Keratinocyte (primary cell): Measurements from ENCODE around the gene TMEM247.

Source experiments
- EZH2 ChIP-seq: IDR thresholded peaks from one replicate; pipeline ENCODE4 v1.6.1; 2012; ENCODE audit warnings: inconsistent platforms, mild to moderate bottlenecking, low read length, moderate library complexity
- TF ChIP-seq, protein P1 (sequence below), 3 experiments: IDR thresholded peaks in 1 of 3; conservative IDR thresholded peaks in 1 of 3; optimal IDR thresholded peaks in 1 of 3; 2 replicates in 2 of 3; 3 replicates in 1 of 3; pipeline versions ENCODE3 to v1.5.1; 2011; ENCODE audit warnings: low read length in 3 of 3, mild to moderate bottlenecking in 3 of 3, moderate library complexity in 2 of 3, control low read depth in 1 of 3, inconsistent platforms in 1 of 3; ENCODE audit not compliant: insufficient read depth in 2 of 3; ENCODE audit errors: extremely low read depth in 1 of 3

DNA sequence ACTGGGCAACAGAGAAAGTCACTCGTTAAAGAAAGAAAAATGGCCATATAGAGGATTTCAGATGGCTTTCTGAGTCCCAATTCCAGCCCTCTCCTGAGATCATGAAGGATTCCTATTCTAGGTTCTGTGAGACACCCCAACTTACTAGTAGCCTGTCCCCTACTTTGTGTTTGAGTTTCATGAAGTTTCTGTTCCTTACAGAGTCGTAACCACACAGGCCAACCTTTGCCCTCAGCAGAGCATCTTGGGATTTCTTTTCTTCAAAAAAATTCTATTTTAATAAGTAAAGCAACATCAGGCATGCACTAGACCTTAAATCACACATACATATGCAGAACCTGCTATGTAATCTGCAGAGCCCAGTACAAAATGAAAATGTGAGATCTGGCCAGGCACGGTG is 30.4 kb downstream of the TMEM247 start:
- TF ChIP-seq, protein P1, sequence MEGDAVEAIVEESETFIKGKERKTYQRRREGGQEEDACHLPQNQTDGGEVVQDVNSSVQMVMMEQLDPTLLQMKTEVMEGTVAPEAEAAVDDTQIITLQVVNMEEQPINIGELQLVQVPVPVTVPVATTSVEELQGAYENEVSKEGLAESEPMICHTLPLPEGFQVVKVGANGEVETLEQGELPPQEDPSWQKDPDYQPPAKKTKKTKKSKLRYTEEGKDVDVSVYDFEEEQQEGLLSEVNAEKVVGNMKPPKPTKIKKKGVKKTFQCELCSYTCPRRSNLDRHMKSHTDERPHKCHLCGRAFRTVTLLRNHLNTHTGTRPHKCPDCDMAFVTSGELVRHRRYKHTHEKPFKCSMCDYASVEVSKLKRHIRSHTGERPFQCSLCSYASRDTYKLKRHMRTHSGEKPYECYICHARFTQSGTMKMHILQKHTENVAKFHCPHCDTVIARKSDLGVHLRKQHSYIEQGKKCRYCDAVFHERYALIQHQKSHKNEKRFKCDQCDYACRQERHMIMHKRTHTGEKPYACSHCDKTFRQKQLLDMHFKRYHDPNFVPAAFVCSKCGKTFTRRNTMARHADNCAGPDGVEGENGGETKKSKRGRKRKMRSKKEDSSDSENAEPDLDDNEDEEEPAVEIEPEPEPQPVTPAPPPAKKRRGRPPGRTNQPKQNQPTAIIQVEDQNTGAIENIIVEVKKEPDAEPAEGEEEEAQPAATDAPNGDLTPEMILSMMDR (optimal IDR thresholded peaks at IDR 0.05 in 1 of 3, IDR thresholded peaks at IDR 0.05 in 1 of 3, conservative IDR thresholded peaks at IDR 0.05 in 1 of 3; ENCODE audit: extremely low read depth in 1 of 3, insufficient read depth in 2 of 3, low read length in 3 of 3) = no peak
- TF ChIP-seq EZH2 = no peak
